ENCODE results near the gene IL3. TPM values are rescaled to one million over a fixed set of nuclear protein-coding genes. Genes with fewer than 3 reads are reported as not detected.

IL3 gene
- total RNA-seq, 1 experiment from 2014 or later = not detected

DNA sequence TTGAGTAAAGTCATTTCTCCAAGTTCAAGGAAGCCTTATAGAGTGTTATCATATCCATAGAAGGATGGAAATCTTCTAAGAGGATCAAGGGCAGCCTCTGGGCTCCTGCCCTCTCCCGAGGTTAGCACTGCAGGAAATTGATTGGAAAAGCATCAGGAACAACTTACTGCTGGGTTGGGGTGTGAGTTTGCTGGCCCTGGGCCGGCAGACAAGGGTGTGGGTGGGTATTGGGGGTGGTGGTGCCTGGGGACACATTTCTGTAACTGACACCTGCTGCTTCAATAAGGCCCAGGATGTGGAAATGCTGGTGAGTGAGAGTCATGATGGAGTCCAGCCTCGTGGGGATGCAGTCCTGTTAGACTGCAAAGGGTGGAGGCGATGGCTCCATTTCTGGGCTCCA, 18.6 kb downstream of the IL3 start:
- in situ Hi-C loops (cut with HindIII; ENCODE audit: low pct_unique_long_range_greater_than_20kb, low sequenced_read_pairs) = no loop called here
- DNase-seq (ENCODE audit: low read depth, low spot score) = no peak
- CTCF ChIA-PET = no interaction called here
- Histone ChIP-seq H3K36me3 (ENCODE audit: control insufficient read depth, insufficient read depth, low read length) (no peaks in the 10 kb centered on the region), H3K9me3 (ENCODE audit: control insufficient read depth, insufficient read depth, low read depth, low read length) (no peaks in the 10 kb centered on the region), H3K4me1 (ENCODE audit: control insufficient read depth, insufficient read depth, low read length) (no peaks in the 10 kb centered on the region), H3K4me3 (ENCODE audit: low read depth in 2 of 2, low read length in 2 of 2) (no peak overlapping the region), H3K27ac (ENCODE audit: low read length) (no peak overlapping the region), H3K27me3 (ENCODE audit: control insufficient read depth, insufficient read depth, low read length) (no peaks in the 10 kb centered on the region)
- TF ChIP-seq POLR2AphosphoS5 (IDR thresholded peaks at IDR 0.05; ENCODE audit: low read depth, low read length) = no peak
- no peak for TF ChIP-seq SIN3A (IDR thresholded peaks at IDR 0.05; ENCODE audit: borderline replicate concordance, insufficient read depth, low read depth, low read length)
- TF ChIP-seq CTCF (IDR thresholded peaks at IDR 0.05) = no peak
- TF ChIP-seq TCF7L2 (IDR thresholded peaks at IDR 0.05; ENCODE audit: low read depth, low read length) = no peak
- TF ChIP-seq REST (IDR thresholded peaks at IDR 0.05; ENCODE audit: insufficient read depth in 1 of 2, low read depth in 2 of 2, low read length in 1 of 2) = no peak
- intact Hi-C loops (cut with micrococcal nuclease; ENCODE audit: unreplicated experiment) = no loop called here
- no TSS peak for BruUV-seq (replicated peaks)
- POLR2A ChIA-PET = no interaction called here
- ATAC-seq = no peak

- H3K9me3 ChIP-seq (ENCODE audit: control insufficient read depth, insufficient read depth, low read depth, low read length) = no peaks in the 10 kb centered on the region
- ATAC-seq = no peak
- H3K4me3 ChIP-seq (ENCODE audit: low read depth in 2 of 2, low read length in 2 of 2) = no peak overlapping the region
- no TSS peak for BruUV-seq (replicated peaks)
- TF ChIP-seq TCF7L2 (IDR thresholded peaks at IDR 0.05; ENCODE audit: low read depth, low read length) = no peak
- no peak for TF ChIP-seq POLR2AphosphoS5 (IDR thresholded peaks at IDR 0.05; ENCODE audit: low read depth, low read length)
- no peak for TF ChIP-seq REST (IDR thresholded peaks at IDR 0.05; ENCODE audit: insufficient read depth in 1 of 2, low read depth in 2 of 2, low read length in 1 of 2)
- TF ChIP-seq SIN3A (IDR thresholded peaks at IDR 0.05; ENCODE audit: borderline replicate concordance, insufficient read depth, low read depth, low read length) = no peak
- TF ChIP-seq CTCF (IDR thresholded peaks at IDR 0.05) = no peak
- no peaks in the 10 kb centered on the region for H3K4me1 ChIP-seq (ENCODE audit: control insufficient read depth, insufficient read depth, low read length)
- POLR2A ChIA-PET = no interaction called here
- H3K27me3 ChIP-seq (ENCODE audit: control insufficient read depth, insufficient read depth, low read length) = no peaks in the 10 kb centered on the region
- CTCF ChIA-PET = no interaction called here
- no peak for DNase-seq (ENCODE audit: low read depth, low spot score)
- intact Hi-C loops (cut with micrococcal nuclease; ENCODE audit: unreplicated experiment) = no loop called here
- in situ Hi-C loops (cut with HindIII; ENCODE audit: low pct_unique_long_range_greater_than_20kb, low sequenced_read_pairs) = no loop called here
- no peaks in the 10 kb centered on the region for H3K36me3 ChIP-seq (ENCODE audit: control insufficient read depth, insufficient read depth, low read length)
- H3K27ac ChIP-seq (ENCODE audit: low read length) = no peak overlapping the region
These were observed 19.2 kb downstream of the IL3 start for GRCh38 chr5:132079619-132080018.

Measured in Panc1 (cell line).